Measurements from ENCODE around the gene ZNF213. TPM values are rescaled to one million over a fixed set of nuclear protein-coding genes. Genes with fewer than 3 reads are reported as not detected.
A peak's percentile ranks its signal among the peaks of the same experiment; 100 is the strongest.

ZNF213 gene
- total RNA-seq (1 to 10 TPM; 5.0 to 8.8 (median 6.7) TPM), polyA plus RNA-seq (1 to 10 TPM; 5.8 to 7.5 TPM)

GRCh38 chr16:3134338-3135125 is at the start of gene ZNF213:
Gene ZNF213 (plus strand): TSS chr16:3135029. CDS start chr16:3137281, 2,252 bp downstream.
- 0% methylated on average over 57 to 63 of the region's 63 CpGs for WGBS, 2 donors

GRCh38 chr16:3085868-3086595 is 48.8 kb upstream of the ZNF213 start:
- Histone ChIP-seq H3K27me3 (no peaks in the 10 kb centered on the region), H3K4me3 (peak overlapping the region in 1 of 4 donors; percentile 18), H3K9me3 (no peaks in the 10 kb centered on the region), H3K36me3 (no peaks in the 10 kb centered on the region), H3K27ac (no peak overlapping the region), H3K4me1 (no peaks in the 10 kb centered on the region)
- no peak for FAIRE-seq
- intact Hi-C loops (cut with DNase I), result no loop called here
- ATAC-seq, result no peak
- TF ChIP-seq CTCF (IDR thresholded peaks at IDR 0.05), result no peak
- DNase-seq, result no peak
- 80 to 85% methylated on average over 17 of the region's 17 CpGs for WGBS, 2 donors

More at GRCh38 chr16:3134338-3135125, at the start of gene ZNF213:
- Histone ChIP-seq H3K27me3 (no peaks in the 10 kb centered on the region), H3K4me1 (peaks cover 0 to 23% (median 6%) of the 10 kb centered on the region in 3 donors), H3K27ac (peak within 1 kb of the TSS; percentile 88 to 96 (median 90)), H3K4me3 (peak within 1 kb of the TSS; percentile 75 to 98 (median 90)), H3K36me3 (no peaks in the 10 kb centered on the region), H3K9me3 (no peaks in the 10 kb centered on the region)
- intact Hi-C loops (cut with DNase I), result no loop called here
- ATAC-seq, result peak; percentile 95 to 98 (median 96)
- no peak for TF ChIP-seq CTCF (IDR thresholded peaks at IDR 0.05)
- peak; percentile 77 for FAIRE-seq
- peak; percentile 89 to 96 (median 94) for DNase-seq

- WGBS, 2 donors, result 71 to 83% methylated on average over 14 of the region's 14 CpGs
Measured at GRCh38 chr16:3086596-3087242, 48.1 kb upstream of the ZNF213 start.

More at GRCh38 chr16:3086596-3087242, 48.1 kb upstream of the ZNF213 start:
- peak in 1 of 6 donors; percentile 36 for DNase-seq
- no peak for TF ChIP-seq CTCF (IDR thresholded peaks at IDR 0.05)
- H3K4me1 ChIP-seq, result no peaks in the 10 kb centered on the region
- H3K4me3 ChIP-seq, result peak overlapping the region in 1 of 4 donors; percentile 18
- no peaks in the 10 kb centered on the region for H3K36me3 ChIP-seq
- no peaks in the 10 kb centered on the region for H3K9me3 ChIP-seq
- FAIRE-seq, result no peak
- no peaks in the 10 kb centered on the region for H3K27me3 ChIP-seq
- no peak overlapping the region for H3K27ac ChIP-seq
- intact Hi-C loops (cut with DNase I), result no loop called here
- ATAC-seq, result peak in 3 of 4 donors; percentile 9 to 57 (median 39)

All from pancreas (tissue), 10 donors.